ENCODE measurements around the gene DPEP3. TPM values are rescaled to one million over a fixed set of nuclear protein-coding genes. Genes with fewer than 3 reads are reported as not detected.

Gene DPEP3
- total and polyA plus RNA-seq, 2 donors from 2014 or later, result 0.19 TPM; not detected in 1

- TF ChIP-seq CTCF (IDR thresholded peaks at IDR 0.05; ENCODE audit: borderline replicate concordance, extremely low read depth, insufficient read depth), result no peak
- H3K27ac ChIP-seq (ENCODE audit: low read depth in 2 of 2, low read length in 2 of 2), result no peak overlapping the region
- intact Hi-C loops (cut with DNase I), result no loop called here
- FAIRE-seq (no peak), DNase-seq (no peak)
- no peak overlapping the region for H3K9ac ChIP-seq (ENCODE audit: low read length in 3 of 3)
- H3K36me3 ChIP-seq (ENCODE audit: control insufficient read depth in 2 of 3, insufficient read depth in 3 of 3, low read length in 3 of 3), result peaks cover 0 to 52% (median 13%) of the 10 kb centered on the region in 3 donors
- H3K9me3 ChIP-seq (ENCODE audit: control insufficient read depth in 2 of 3, insufficient read depth in 1 of 3, low read length in 3 of 3), result no peaks in the 10 kb centered on the region
- H3K4me1 ChIP-seq (ENCODE audit: control insufficient read depth in 2 of 3, insufficient read depth in 2 of 3, low read depth in 1 of 3, low read length in 3 of 3), result no peaks in the 10 kb centered on the region
- no peaks in the 10 kb centered on the region for H3K27me3 ChIP-seq (ENCODE audit: control insufficient read depth, insufficient read depth, low read length)
- no peak overlapping the region for H3K4me3 ChIP-seq (ENCODE audit: low read length in 3 of 3)
Observed at GRCh38 chr16:67946966-67947558, 33.2 kb downstream of the DPEP3 start.

- H3K4me3 ChIP-seq (ENCODE audit: low read length in 3 of 3), result no peak overlapping the region
- TF ChIP-seq CTCF (IDR thresholded peaks at IDR 0.05; ENCODE audit: borderline replicate concordance, extremely low read depth, insufficient read depth), result no peak
- H3K4me1 ChIP-seq (ENCODE audit: control insufficient read depth in 2 of 3, insufficient read depth in 2 of 3, low read depth in 1 of 3, low read length in 3 of 3), result no peaks in the 10 kb centered on the region
- no peak overlapping the region for H3K9ac ChIP-seq (ENCODE audit: low read length in 3 of 3)
- no peaks in the 10 kb centered on the region for H3K9me3 ChIP-seq (ENCODE audit: control insufficient read depth in 2 of 3, insufficient read depth in 1 of 3, low read length in 3 of 3)
- H3K27ac ChIP-seq (ENCODE audit: low read depth in 2 of 2, low read length in 2 of 2), result no peak overlapping the region
- H3K36me3 ChIP-seq (ENCODE audit: control insufficient read depth in 2 of 3, insufficient read depth in 3 of 3, low read length in 3 of 3), result peaks cover 0 to 52% (median 9%) of the 10 kb centered on the region in 3 donors
- FAIRE-seq (no peak), DNase-seq (peak in 1 of 5 donors; percentile 63)
- intact Hi-C loops (cut with DNase I), result no loop called here
- H3K27me3 ChIP-seq (ENCODE audit: control insufficient read depth, insufficient read depth, low read length), result no peaks in the 10 kb centered on the region
Observed at GRCh38 chr16:67946128-67946569, 34.1 kb downstream of the DPEP3 start.

- Histone ChIP-seq H3K4me1 (ENCODE audit: control insufficient read depth in 2 of 3, insufficient read depth in 2 of 3, low read depth in 1 of 3, low read length in 3 of 3) (no peaks in the 10 kb centered on the region), H3K9me3 (ENCODE audit: control insufficient read depth in 2 of 3, insufficient read depth in 1 of 3, low read length in 3 of 3) (no peaks in the 10 kb centered on the region), H3K4me3 (ENCODE audit: low read length in 3 of 3) (no peak overlapping the region), H3K27me3 (ENCODE audit: control insufficient read depth, insufficient read depth, low read length) (no peaks in the 10 kb centered on the region), H3K36me3 (ENCODE audit: control insufficient read depth in 2 of 3, insufficient read depth in 3 of 3, low read length in 3 of 3) (peaks cover 0 to 45% (median 9%) of the 10 kb centered on the region in 3 donors), H3K27ac (ENCODE audit: low read depth in 2 of 2, low read length in 2 of 2) (no peak overlapping the region), H3K9ac (ENCODE audit: low read length in 3 of 3) (no peak overlapping the region)
- intact Hi-C loops (cut with DNase I), result no loop called here
- FAIRE-seq (no peak), DNase-seq (peak in 1 of 5 donors; percentile 72)
- no peak for TF ChIP-seq CTCF (IDR thresholded peaks at IDR 0.05; ENCODE audit: borderline replicate concordance, extremely low read depth, insufficient read depth)
Observed at GRCh38 chr16:67945392-67945933, 34.8 kb downstream of the DPEP3 start.

All from kidney (tissue), 14 donors.